Peyer's patch (tissue), 4 donors: ENCODE measurements around the gene ACP4. TPM values are rescaled to one million over a fixed set of nuclear protein-coding genes. Genes with fewer than 3 reads are reported as not detected.

Experiments
- DNase-seq, 3 donors: peaks; one replicate each; pipeline ENCODE4 v3.0.0-alpha.2; 2017 to 2019
- H3K27ac ChIP-seq, 4 donors: fragments of 200-600 bp; sonication (generic); one replicate each; pipeline ENCODE4 v1.5.1; 2016 to 2019
- H3K27me3 ChIP-seq, 2 donors: fragments of 200-600 bp; sonication (generic); one replicate each; pipeline ENCODE4 v1.5.1; 2019
- H3K36me3 ChIP-seq, 3 donors: fragments of 200-600 bp; sonication (generic); one replicate each; pipeline ENCODE4 v1.5.1; 2016 to 2019
- H3K4me1 ChIP-seq, 4 donors: fragments of 200-600 bp; sonication (generic); one replicate each; pipeline ENCODE4 v1.5.1; 2016 to 2019
- H3K4me3 ChIP-seq, 4 donors: fragments of 200-600 bp; sonication (generic); 1 replicate in 3 of 4; 2 replicates in 1 of 4; pipeline ENCODE4 v1.5.1; 2016 to 2019; ENCODE audit warnings: mild to moderate bottlenecking in 1 of 4
- H3K9me3 ChIP-seq, 4 donors: fragments of 200-600 bp; sonication (generic); one replicate each; pipeline ENCODE4 v1.5.1; 2016 to 2019; ENCODE audit warnings: mild to moderate bottlenecking in 1 of 4
- CTCF ChIP-seq, 6 experiments: fragments of 450-650 bp in 4 of 6; fragments of 200-600 bp in 2 of 6; sonication (generic) in 1 of 6; IDR thresholded peaks; one replicate each; pipeline ENCODE4 v1.5.1; 2017 to 2019; ENCODE audit warnings: antibody characterized with exemption in 6 of 6, mild to moderate bottlenecking in 3 of 6, moderate library complexity in 1 of 6
- POLR2A ChIP-seq, 2 donors: fragments of 450-650 bp; IDR thresholded peaks; one replicate each; pipeline ENCODE4 v1.5.1; 2017; ENCODE audit warnings: antibody characterized with exemption in 2 of 2, mild to moderate bottlenecking in 2 of 2, moderate library complexity in 2 of 2
- small RNA-seq, 2 donors: library from RNA; depleted of rRNA; stranded (forward); fragments of <200 nt; gene quantifications; one replicate each; pipeline ENCODE3, GENCODE V24; 2016
- total RNA-seq, 4 donors: library from RNA; depleted of rRNA; stranded (reverse); fragments of >200 nt; gene quantifications; one replicate each; pipeline ENCODE4 v1.1.0, GENCODE V29; 2016

The ACP4 gene
- total RNA-seq, 4 donors from 2014 or later: not detected

GRCh38 chr19:50839712-50840655 is 49.8 kb downstream of the ACP4 start:
- H3K27me3 ChIP-seq: no peaks in the 10 kb centered on the region
- H3K4me1 ChIP-seq: peaks cover 0 to 7% (median 0%) of the 10 kb centered on the region in 4 donors
- TF ChIP-seq CTCF (IDR thresholded peaks at IDR 0.05): no peak
- TF ChIP-seq POLR2A (IDR thresholded peaks at IDR 0.05): no peak
- DNase-seq: no peak
- no peaks in the 10 kb centered on the region for H3K36me3 ChIP-seq
- H3K4me3 ChIP-seq: no peak overlapping the region
- H3K9me3 ChIP-seq: peaks cover 0 to 10% (median 4%) of the 10 kb centered on the region in 4 donors
- H3K27ac ChIP-seq: no peak overlapping the region

DNA sequence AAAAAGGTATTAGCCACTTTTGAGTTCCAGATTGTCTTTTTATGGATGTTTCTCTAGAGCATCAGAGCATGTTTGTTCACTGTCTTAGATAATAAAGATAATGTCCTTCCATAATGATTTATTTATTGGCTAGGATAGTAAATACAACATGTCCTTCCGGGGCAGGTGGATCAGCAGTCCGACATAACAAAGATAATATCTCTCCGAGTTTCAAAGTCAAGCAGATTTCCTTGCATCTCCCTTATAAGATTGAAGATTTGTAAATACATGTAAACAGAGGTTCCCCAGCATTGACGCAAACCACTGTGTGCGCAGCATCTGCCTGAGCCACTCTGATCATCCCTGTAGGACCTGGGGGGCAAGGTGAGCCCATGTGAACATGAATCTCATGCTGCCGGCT is 51.9 kb downstream of the ACP4 start:
- TF ChIP-seq POLR2A (IDR thresholded peaks at IDR 0.05) (no peak), CTCF (IDR thresholded peaks at IDR 0.05) (no peak)
- no peaks in the 10 kb centered on the region for H3K36me3 ChIP-seq
- no peak overlapping the region for H3K4me3 ChIP-seq
- H3K4me1 ChIP-seq: no peaks in the 10 kb centered on the region
- peaks cover 0 to 10% (median 4%) of the 10 kb centered on the region in 4 donors for H3K9me3 ChIP-seq
- DNase-seq: no peak
- no peaks in the 10 kb centered on the region for H3K27me3 ChIP-seq
- no peak overlapping the region for H3K27ac ChIP-seq

DNA sequence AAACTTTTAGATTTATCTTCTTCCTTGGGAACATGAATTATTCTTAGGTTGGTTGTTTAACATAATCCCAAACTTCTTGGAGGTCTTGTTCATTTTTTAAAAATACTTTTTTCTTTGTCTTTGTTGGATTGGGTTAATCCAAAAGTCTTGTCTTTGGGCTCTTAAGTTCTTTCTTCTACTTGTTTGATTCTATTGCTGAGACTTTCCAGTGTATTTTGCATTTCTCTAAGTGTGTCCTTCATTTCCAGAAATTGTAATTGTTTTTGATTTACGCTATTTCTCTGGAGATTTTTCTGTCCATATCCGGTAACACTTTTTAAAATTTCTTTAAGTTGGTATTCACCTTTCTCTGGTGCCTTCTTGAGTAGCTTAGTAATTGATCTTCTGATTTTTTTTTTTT is 53.0 kb downstream of the ACP4 start:
- H3K9me3 ChIP-seq: peaks cover 0 to 10% (median 4%) of the 10 kb centered on the region in 4 donors
- H3K4me1 ChIP-seq: no peaks in the 10 kb centered on the region
- DNase-seq: no peak
- H3K27me3 ChIP-seq: no peaks in the 10 kb centered on the region
- TF ChIP-seq CTCF (IDR thresholded peaks at IDR 0.05): no peak
- TF ChIP-seq POLR2A (IDR thresholded peaks at IDR 0.05): no peak
- no peak overlapping the region for H3K4me3 ChIP-seq
- no peaks in the 10 kb centered on the region for H3K36me3 ChIP-seq
- H3K27ac ChIP-seq: no peak overlapping the region

GRCh38 chr19:50843701-50844221 is 53.5 kb downstream of the ACP4 start:
- Histone ChIP-seq H3K27ac (no peak overlapping the region), H3K27me3 (no peaks in the 10 kb centered on the region), H3K4me1 (no peaks in the 10 kb centered on the region), H3K9me3 (peaks cover 0 to 10% (median 4%) of the 10 kb centered on the region in 4 donors), H3K4me3 (no peak overlapping the region), H3K36me3 (no peaks in the 10 kb centered on the region)
- no peak for TF ChIP-seq CTCF (IDR thresholded peaks at IDR 0.05)
- no peak for TF ChIP-seq POLR2A (IDR thresholded peaks at IDR 0.05)
- DNase-seq: no peak

DNA sequence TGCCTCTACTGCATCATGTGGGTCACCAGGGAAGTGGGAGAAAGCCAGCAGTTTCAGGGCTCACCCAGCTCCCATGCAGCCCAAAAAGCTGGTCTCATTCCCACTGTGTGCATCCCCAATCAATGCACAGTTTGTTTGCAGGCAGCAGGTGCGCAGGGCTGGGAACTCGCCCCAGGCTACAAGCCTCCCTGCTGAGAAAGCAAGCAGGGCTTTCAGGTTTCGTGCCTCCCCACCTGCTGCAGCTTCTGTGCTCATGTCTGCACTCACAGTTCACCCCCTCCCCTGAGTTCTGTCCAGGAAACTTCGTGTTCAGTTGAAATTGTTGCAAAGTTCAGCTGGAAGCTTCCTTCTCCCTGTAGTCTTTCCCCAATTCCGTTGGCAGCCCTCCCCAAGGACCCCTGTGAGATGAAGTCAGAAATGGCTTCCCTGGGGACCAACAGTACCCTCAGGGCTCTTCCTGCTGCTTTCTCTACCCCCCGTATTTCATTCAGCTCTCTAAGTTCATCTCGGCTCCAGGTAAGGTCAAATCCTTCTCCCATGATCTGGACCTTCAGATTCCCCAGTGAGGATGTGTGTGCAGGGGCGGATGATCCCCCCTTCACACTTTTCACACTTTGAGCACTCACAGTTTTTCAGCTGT is 54.2 kb downstream of the ACP4 start:
- no peak overlapping the region for H3K4me3 ChIP-seq
- peaks cover 0 to 10% (median 4%) of the 10 kb centered on the region in 4 donors for H3K9me3 ChIP-seq
- H3K27me3 ChIP-seq: no peaks in the 10 kb centered on the region
- H3K27ac ChIP-seq: no peak overlapping the region
- TF ChIP-seq POLR2A (IDR thresholded peaks at IDR 0.05) (no peak), CTCF (IDR thresholded peaks at IDR 0.05) (no peak)
- no peaks in the 10 kb centered on the region for H3K4me1 ChIP-seq
- H3K36me3 ChIP-seq: no peaks in the 10 kb centered on the region
- DNase-seq: peak in 1 of 3 donors; percentile 25

Small RNAs within 50 kb of the gene (small RNA-seq; reads per million reads assigned to genes)
- gene SNORD88A: 197 to 504 reads per million in 2 donors
- gene SNORD88B: 0 reads per million in 2 donors
- 0 reads per million in 2 donors for gene SNORD88C

Other genes starting within 250 kb of the ACP4 start
- 1 to 10 TPM in 2 of 4 donors, under 1 TPM in 2; 0.35 to 2.0 (median 1.4) TPM for gene LRRC4B, start 222.0 kb upstream of the ACP4 start, total RNA-seq
- 1 to 10 TPM in 1 of 4 donors, not detected in 3; 1.2 TPM for gene SYT3, start 150.5 kb upstream of the ACP4 start, total RNA-seq
- gene C19orf81, start 141.0 kb upstream of the ACP4 start, total RNA-seq: not detected
- gene SHANK1, start 70.6 kb upstream of the ACP4 start, total RNA-seq: 1 to 10 TPM in 1 of 4 donors, under 1 TPM in 1, not detected in 2; 0.83 to 1.3 TPM
- 1 to 10 TPM in 3 of 4 donors, not detected in 1; 3.3 to 4.6 (median 4.0) TPM for gene CLEC11A, start 67.1 kb upstream of the ACP4 start, total RNA-seq
- not detected for gene GPR32, start 20.0 kb upstream of the ACP4 start, total RNA-seq
- 10 to 100 TPM; 24.5 to 60.2 (median 47.3) TPM for gene KLK1, start 33.4 kb downstream of the ACP4 start, total RNA-seq
- not detected for gene KLK15, start 43.2 kb downstream of the ACP4 start, total RNA-seq
- gene KLK3, start 64.5 kb downstream of the ACP4 start, total RNA-seq: 1 to 10 TPM in 3 of 4 donors, not detected in 1; 1.2 to 2.4 (median 1.9) TPM
- gene KLK2, start 83.0 kb downstream of the ACP4 start, total RNA-seq: not detected
- 1 to 10 TPM in 1 of 4 donors, not detected in 3; 1.4 TPM for gene KLK4, start 121.0 kb downstream of the ACP4 start, total RNA-seq
- not detected for gene KLK5, start 162.6 kb downstream of the ACP4 start, total RNA-seq
- gene KLK6, start 179.2 kb downstream of the ACP4 start, total RNA-seq: not detected
- 1 to 10 TPM in 2 of 4 donors, not detected in 2; 1.2 to 9.9 TPM for gene KLK7, start 193.5 kb downstream of the ACP4 start, total RNA-seq
- not detected for gene KLK8, start 211.2 kb downstream of the ACP4 start, total RNA-seq
- 1 to 10 TPM in 2 of 4 donors, not detected in 2; 2.4 to 6.3 TPM for gene KLK10, start 229.3 kb downstream of the ACP4 start, total RNA-seq
- 1 to 10 TPM in 3 of 4 donors, not detected in 1; 1.7 to 3.8 (median 1.9) TPM for gene KLK11, start 236.2 kb downstream of the ACP4 start, total RNA-seq
- 1 to 10 TPM in 2 of 4 donors, not detected in 2; 1.4 to 4.7 TPM for gene KLK12, start 244.6 kb downstream of the ACP4 start, total RNA-seq